ENCODE data around the gene ARHGEF26.

ARHGEF26 gene

GRCh38 chr3:154169796-154170110, 48.6 kb downstream of the ARHGEF26 start:
- H3K4me3 ChIP-seq, result no peak overlapping the region
- no peak for DNase-seq (ENCODE audit: low spot score)
- no peak overlapping the region for H3K27ac ChIP-seq
- no peak for TF ChIP-seq CTCF (IDR thresholded peaks at IDR 0.05)

GRCh38 chr3:154170300-154170699, 49.1 kb downstream of the ARHGEF26 start:
- TF ChIP-seq CTCF (IDR thresholded peaks at IDR 0.05), result no peak
- H3K4me3 ChIP-seq, result no peak overlapping the region
- H3K27ac ChIP-seq, result no peak overlapping the region
- DNase-seq (ENCODE audit: low spot score), result no peak

- H3K27ac ChIP-seq, result no peak overlapping the region
- DNase-seq (ENCODE audit: low spot score), result no peak
- TF ChIP-seq CTCF (IDR thresholded peaks at IDR 0.05), result no peak
- no peak overlapping the region for H3K4me3 ChIP-seq
These were observed 53.9 kb downstream of the ARHGEF26 start for GRCh38 chr3:154175041-154175440.

GRCh38 chr3:154176036-154176435, 54.8 kb downstream of the ARHGEF26 start:
- Histone ChIP-seq H3K27ac (peak overlapping the region in 1 of 2 donors; percentile 4), H3K4me3 (no peak overlapping the region)
- no peak for TF ChIP-seq CTCF (IDR thresholded peaks at IDR 0.05)
- DNase-seq (ENCODE audit: low spot score), result no peak

GRCh38 chr3:154177406-154177805, 56.2 kb downstream of the ARHGEF26 start:
- DNase-seq (ENCODE audit: low spot score), result no peak
- TF ChIP-seq CTCF (IDR thresholded peaks at IDR 0.05), result no peak
- Histone ChIP-seq H3K27ac (peak overlapping the region; percentile 31 to 34), H3K4me3 (no peak overlapping the region)

GRCh38 chr3:154178172-154178571, 57.0 kb downstream of the ARHGEF26 start:
- DNase-seq (ENCODE audit: low spot score), result no peak
- no peak overlapping the region for H3K27ac ChIP-seq
- H3K4me3 ChIP-seq, result no peak overlapping the region
- no peak for TF ChIP-seq CTCF (IDR thresholded peaks at IDR 0.05)

- H3K4me3 ChIP-seq, result peak overlapping the region; percentile 49
- TF ChIP-seq CTCF (IDR thresholded peaks at IDR 0.05), result no peak
- no peak for DNase-seq (ENCODE audit: low spot score)
- H3K27ac ChIP-seq, result peak overlapping the region; percentile 71 to 78
These were observed 59.9 kb downstream of the ARHGEF26 start for GRCh38 chr3:154180836-154181691.

Data from coronary artery (tissue), 2 donors.